Urothelium cell line (cell line): Measurements from ENCODE around the gene NUDT22.
"Not testable (repeated sequence)": the region's sequence is repeated elsewhere in the genome, so short reads cannot be mapped to it uniquely, and the experiment has no call there.

Experiments used
- DNase-seq: peaks from one replicate; pipeline ENCODE4 v3.0.0; 2011; ENCODE audit warnings: low spot score, mixed read lengths
- FAIRE-seq: peaks from 2 replicates; lab custom pipeline; 2011; peaks lifted over from hg19 to GRCh38; lab: Jason Lieb, UNC

NUDT22 gene

DNA sequence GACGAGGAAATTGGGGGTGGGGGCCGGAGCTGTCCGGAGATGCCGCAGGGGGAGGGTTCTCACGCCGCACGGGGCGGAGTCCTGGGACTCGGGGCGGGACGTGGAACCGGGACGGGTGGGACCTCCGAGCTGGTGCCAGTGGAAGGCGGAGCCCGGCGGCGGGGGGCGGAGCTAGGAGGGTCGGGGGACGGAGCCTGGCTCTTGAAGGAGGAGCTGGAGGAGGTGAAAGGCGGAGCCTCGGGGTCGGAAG, 15.1 kb downstream of the NUDT22 start:
- no peak for FAIRE-seq
- peak; percentile 97 for DNase-seq

DNA sequence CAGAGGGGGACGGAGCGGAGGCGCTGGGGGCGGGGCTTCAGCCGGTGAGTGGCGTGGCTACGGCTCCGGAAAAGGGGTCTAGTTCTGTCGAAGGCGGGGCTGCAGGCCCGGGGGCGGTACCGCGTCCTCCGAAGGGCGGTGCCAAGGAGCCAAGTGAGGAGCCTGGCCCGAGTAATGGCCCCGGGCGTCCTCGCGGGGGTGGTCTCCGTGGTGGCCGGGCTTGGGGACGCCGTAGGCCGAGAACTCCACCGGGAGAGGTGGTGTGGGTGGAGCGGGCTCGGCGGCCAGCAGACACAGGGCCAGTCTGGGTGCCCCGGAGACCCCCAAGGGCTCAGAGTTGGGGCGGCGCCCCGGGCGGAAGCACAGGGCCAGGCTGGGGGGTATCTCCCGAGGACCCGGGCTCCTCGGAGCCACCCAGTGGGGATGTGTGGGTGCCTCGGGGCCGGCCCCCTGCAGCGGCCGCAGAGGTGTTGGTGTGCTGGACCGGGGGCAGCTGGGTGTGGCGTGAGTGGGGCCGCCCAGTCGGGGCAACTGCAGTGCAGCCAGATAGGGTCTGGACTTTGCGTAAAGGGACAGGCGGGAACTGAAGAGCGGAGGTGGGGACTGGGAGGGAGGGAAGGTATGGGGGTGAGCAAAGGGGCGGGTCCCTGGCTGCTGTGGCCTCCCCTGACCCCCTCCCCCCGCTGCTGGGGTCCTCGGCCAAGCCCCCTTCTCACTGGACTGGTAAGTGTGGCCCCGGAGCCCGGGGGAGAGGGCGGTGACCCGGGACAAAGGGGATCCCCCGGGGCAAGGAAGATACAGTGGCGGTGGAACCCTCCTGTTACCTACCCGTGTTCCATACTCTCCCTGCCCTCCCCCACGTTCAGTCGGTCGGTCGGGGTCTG, 15.7 kb downstream of the NUDT22 start:
- DNase-seq (peak; percentile 29), FAIRE-seq (no peak)

DNA sequence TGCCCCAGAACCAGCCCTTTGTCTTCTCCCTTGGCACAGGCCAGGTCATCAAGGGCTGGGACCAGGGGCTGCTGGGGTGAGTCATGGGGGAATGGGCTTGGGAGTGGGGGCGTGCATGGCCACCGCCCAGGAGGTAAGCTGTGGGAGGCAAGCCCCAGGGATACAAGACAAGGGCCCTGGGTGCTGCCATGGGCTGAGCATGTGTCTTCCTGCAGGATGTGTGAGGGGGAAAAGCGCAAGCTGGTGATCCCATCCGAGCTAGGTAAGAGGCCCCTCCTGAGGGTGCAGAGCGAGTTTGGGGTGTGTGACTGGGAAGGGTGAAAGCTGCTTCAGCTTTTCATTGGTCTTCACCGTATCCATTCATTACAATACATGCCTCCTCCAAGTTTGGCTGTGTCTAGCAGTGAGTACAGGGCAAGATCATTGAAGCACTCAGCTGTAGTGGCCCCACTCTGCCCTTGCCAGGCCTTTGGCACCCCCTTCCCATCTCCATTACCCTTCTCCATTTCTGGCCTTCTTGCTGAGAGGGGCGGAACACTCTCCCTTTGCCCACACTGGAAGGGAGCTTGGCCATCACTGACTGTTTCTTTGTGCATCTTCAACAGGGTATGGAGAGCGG, 17.3 kb downstream of the NUDT22 start:
- DNase-seq = no peak
- no peak for FAIRE-seq

DNA sequence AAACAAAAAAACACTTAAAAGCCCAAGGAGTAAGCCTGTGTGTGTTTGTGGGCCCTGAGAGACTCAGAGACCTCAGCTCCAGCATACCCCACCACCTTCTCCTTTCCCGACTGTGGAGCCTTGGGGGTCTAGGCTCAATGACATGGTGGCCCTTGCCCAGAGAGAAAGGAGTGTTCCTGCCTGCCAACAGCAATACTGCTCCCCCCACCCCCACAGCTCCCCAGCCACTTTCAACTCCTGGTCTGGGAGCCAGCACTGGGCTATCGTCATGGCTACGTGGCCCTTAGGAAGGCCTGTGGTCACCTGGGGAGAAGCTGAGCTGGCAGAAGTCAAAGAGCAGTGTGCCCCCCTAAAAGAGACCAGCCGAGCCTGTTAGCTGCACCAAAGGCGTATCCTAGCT, 18.0 kb downstream of the NUDT22 start:
- DNase-seq = no peak
- no peak for FAIRE-seq

DNA sequence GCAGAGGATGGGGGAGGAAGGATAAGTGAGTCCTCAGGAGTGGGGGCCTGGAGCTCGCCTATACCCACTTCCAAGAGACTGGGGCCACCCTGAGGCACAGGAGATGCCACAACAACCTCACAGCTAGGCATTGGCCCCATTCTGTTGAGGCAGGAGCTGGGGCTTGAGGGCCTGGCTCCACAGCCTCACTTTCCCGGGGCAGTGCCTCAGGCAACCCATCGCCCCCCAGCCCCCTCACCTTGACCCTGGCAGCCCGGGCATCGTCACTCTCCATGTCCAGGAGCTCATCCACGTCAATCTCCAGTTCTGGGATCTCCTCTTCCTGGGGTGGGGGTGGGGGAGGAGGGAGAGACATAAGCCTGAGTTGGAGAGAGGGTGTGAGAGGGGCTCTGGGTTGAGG, 18.9 kb downstream of the NUDT22 start:
- no peak for FAIRE-seq
- DNase-seq = no peak

DNA sequence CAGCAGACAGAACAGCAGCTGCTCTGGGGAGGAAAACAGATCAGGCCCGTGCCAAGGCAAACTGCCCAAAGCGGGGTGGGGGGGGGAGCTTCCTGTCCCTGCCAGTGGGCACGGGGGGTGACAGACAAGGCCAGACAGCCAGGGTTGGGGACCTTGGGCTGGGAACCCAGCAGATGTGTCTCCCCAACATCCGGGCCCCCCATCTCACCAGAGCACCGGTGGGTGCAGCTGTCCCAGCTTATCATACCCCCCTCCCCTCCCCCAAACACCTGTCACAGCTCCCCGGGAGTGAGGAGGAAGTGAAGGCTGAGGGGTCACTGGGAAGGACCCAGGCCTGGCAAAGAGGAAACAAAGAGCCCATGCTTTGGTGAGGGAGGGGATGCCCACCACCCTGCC, 19.3 kb downstream of the NUDT22 start:
- no peak for DNase-seq
- no peak for FAIRE-seq

DNA sequence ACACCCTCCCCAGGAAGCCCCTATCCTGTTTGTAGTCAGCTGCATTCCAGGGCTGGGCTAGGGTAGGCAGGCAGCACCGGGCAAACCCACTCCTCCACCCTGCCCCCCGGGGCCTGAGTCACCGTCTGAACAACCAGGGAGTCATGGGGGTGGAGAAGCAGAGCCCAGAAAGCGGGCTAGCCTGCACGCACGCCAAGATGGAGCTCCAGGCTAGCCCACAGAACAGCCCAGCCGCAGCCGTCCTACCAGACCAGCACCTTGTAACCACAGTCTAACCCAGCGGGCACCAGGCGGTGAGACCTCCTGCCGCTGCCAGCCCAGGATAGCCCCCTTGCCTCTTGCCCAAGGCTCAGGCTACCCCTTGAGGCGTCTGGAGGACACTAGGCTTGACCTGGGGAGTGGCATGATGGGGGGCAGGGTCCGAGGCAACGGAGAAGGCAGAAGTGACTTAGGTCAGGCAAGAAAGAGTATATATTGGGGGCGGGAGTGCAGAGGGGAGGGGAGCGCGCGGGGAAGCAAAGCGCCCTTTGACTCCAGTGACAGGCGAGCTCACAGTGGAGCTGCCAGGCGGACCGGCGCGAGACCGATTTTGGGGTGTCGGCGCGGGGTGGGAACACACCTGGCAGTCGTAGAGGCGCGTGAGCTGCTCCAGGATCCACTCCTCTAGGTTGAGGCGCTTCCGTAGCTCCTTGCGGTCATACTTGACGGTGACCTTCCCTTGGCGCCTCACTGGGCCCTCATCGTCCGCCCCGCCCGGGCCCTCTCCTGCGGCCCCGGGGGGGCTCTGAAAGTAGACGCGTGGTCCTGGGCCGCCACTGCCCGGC, 19.9 kb downstream of the NUDT22 start:
- no peak for FAIRE-seq
- DNase-seq = peak; percentile 74

DNA sequence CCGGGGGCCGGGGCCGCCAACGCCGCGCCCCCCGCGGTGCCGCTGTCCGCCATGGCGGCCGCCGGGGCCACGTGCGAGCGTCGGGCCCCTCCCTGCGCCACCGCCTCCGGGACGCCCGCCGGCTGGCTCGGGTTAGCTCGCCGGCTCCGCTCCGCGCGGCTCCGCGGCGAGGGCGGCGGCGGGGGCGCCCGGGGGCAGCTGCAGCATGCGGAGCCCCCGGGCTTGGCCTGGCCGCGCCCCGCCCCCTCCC, 20.5 kb downstream of the NUDT22 start:
- DNase-seq, FAIRE-seq: not testable (repeated sequence)

DNA sequence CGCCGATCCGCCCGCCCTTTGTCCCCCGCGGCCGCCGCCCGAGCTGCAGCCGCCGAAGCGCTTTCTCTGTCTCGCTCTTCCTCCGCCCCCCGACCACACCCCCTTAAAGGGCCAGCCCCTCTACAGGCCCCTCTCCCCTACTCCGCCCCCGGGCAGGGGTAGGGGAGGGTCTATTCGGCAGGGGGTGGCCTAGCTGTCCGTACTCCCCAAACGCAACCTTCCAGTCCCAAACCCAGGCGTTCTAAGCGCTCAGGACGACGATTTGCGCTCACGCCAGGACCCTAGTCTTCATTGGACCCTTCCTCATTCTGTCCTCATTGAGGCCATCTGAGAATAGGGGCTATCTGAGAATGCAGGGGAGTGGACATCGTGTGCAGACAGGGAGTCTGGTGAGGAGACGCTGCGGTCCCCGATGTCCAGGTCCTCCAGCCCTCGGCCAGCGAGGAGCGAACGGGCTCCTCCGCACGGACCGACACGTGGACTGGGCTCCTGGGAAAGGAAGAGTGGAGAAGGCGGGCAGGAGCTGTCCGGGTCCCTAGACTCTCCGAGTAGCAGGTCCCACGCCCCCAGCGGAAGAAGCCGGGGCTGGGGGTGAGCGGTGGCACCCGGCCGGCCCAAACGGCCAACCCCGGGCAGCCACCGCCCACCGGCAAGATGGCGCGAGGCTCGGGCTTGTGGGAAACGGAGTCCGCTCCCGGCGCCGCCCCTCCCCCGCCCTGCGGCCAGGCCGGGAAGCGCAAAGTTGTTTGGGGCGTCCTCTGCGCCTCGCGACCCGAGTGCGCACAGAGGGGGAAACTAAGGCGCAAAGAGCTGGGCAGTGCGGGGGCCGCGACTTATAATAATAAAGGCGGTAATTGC, 21.0 kb downstream of the NUDT22 start, which contains the start of gene PPP1R14B:
PPP1R14B (minus strand) TSS at position 73 of the 858 bp plus-strand sequence. CDS start 270 bp downstream, outside the sequence.
- no peak for FAIRE-seq
- peak; percentile 91 for DNase-seq

DNA sequence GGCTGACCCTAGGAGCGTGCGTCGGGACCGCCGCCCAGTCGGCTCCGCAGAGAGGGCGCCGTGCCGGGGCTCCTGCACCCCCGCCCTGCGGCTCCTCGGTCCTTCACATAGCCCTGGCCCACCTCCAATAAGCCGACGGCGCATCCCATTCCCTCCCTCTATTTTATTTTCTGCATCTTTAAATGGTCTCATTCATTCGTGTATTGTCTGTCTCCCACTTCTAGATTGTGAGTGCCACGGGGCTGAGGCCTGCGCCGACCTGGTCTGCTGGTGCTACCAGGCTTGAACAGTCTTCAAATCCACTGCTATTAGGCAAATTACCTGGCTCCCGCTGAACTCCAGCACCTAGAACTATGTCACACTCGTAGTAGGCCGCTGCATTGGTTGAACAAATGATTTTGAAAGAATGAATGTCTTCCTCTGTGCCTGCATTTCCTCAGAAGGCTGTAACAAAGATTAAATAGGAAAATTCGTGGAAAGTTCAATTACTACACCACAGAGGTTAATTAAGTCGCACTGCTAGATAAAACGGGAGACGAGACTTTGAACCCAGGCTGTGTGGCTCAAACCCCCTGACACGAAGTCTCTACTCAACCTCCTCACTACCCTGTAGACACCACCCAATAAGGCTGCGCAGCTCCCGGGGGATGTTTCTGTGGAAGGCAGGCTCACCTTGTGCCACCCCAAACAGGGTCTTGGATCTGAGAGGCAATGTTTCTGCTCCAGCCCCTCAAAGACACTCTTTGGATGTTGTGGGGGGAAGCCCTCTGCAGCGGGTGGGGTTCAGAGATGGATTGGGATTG, 21.9 kb downstream of the NUDT22 start:
- FAIRE-seq (no peak), DNase-seq (no peak)

DNA sequence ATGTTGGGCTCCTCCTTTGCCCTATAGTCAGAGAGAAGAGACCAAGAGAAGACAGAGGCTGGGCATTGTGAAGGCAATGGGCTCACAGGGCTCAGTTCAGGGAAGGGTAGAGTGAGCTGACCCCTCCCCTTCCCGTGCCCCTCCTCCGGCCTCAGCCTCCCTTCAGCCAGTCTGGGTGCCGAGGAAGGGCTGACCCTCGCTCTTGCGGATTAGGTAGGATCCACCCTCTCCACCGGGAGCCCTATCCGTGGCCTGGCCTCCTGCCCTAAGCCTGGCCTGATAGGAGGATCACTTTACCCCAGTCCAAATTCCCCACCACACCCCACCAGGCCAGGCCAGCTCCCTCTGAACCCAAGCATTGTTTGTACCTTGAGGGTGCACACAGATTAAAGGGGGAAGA, 22.5 kb downstream of the NUDT22 start:
- FAIRE-seq = no peak

DNA sequence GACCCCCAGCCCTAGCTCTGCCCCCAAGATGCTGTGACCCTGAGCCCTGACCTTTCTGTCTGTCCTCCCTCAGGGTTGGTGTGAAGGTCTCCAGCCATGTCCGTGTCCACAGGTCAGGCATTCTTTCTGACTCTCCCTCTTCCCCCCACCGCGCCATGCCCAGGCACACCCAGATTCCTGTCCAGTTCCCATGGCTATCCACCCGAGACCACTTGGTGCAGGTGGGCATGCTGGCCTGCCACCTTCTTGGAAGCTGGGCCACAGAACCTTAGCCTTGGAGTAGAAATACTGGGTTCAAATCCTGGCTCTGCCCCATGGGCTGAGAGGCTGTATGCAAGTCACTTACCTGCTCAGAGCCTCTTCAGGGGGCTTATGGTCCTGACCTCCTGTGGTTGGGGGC, 23.0 kb downstream of the NUDT22 start:
- FAIRE-seq = no peak
- no peak for DNase-seq

More for the DNA sequence above, 22.5 kb downstream of the NUDT22 start:
- DNase-seq = no peak

DNA sequence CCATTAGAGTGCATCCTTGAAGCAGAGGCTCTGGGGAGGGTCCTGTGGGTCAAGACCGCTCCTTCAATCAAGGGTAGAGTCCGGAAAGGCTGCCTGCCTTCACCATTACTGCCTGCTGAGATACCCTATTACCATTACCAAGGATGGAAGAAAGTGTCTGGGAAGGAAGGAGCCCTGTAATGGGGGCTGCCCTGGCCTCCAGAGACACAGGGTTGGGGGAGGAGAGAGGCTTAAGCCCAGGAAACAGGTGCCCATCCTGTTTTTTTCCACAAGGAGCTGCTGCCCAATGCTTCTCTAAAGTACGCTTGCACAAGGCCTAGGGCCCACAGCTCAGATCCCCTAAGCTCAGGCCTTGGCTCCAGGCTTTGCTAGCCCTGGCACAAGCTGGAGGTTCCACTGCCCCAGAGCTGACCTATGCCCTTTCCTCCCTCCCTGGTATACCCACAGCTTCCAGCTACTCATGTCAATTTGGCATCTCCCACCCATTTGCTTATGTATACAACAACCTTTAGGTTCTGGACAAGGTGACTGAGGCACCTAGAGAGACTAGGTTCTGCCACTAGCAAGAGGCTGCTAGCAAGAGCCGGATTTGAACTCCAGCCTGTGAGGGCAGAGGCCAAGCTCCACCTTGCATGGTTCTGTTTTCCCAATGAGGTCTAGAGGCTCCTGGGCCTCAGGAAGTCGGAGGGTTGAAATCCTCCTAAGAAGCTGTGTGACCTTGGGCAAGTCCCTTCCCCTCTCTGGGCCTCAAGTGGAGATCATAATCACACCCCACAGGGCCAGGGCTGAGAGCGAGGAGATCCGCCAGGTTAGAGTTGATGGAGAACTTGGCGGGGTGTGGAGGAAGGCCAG, 23.7 kb downstream of the NUDT22 start:
- DNase-seq (no peak), FAIRE-seq (no peak)

DNA sequence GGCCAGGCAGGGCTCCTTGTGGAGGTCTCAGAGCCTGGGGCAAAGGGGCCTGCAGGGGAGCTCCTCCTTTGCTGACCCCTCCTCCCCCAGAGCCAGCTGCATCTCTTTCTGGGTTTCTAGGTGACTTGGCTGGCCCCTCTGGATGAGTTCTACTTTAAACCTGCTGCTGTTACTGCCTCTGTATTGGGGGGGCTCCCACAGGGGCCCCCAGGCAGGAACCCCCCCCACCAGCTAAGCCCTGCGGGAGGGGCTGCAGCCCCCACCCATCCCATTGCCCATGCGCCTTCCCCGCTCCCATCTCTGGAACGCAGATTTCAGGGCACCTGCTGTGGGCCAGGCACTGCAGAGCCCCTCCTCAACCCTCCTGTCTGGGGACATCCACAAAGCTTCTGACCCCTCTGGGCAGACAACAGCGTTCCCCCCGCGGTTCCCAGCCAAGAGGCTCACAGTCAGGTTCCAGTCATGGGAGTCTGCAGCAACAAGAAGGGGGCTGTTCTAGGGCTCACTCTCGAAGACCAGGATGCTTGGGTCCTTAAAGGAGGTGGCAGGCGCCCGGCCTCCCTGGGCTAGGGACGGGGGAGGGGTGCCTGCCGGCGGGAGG, 24.4 kb downstream of the NUDT22 start:
- DNase-seq (peak; percentile 35), FAIRE-seq (no peak)

DNA sequence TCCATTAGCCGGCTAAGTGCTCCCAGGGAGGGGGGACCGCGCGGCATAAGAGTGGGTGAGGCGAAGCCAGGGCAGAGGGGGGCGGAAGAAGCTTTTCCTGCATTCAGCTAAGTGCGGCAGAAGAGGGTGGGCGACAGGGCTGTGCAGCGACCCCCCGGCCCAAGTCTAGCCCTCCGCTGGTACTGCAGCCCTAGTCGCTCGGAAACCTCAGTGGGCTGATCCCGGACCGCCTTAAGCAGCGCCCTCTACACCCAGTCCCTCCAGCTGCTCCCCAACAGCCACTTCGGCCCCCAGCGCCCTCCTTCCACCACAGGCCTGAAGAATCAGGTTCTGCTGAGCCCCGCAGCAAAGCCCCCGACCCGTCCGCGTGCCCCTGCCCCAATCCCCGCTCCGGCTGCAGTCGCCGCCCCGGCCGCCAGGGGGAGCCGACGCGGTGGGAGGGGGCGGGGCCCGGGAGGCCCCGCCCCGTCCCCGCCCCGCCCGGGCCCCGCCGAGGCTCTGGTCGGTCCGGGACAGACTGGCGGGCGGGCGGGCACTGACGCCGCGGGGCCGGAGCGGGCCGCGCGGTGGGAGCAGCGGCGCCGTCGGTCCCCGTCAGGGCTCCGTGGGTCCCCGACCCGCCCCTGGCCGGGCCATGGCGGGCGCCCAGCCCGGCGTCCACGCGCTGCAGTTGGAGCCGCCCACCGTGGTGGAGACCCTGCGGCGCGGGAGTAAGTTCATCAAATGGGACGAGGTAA, 25.1 kb downstream of the NUDT22 start, which contains the start of gene PLCB3:
PLCB3 (plus strand) TSS at position 515 of the 737 bp plus-strand sequence; CDS start at position 635, 120 bp downstream.
- no peak for FAIRE-seq

DNA sequence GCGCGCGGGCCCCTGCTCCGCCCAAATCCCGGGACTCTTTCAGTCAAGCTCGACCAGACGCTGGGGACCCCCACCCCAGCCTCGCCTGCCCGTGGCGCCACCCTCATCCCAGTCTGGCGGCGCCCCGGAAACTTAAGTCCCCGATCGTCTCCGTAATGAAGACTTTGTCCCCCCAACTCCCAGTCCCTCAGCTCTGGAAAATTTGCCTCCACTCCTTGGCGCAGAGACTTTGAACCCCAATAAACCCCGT, 25.6 kb downstream of the NUDT22 start:
- DNase-seq (no peak), FAIRE-seq (no peak)

More for the DNA sequence above, 25.1 kb downstream of the NUDT22 start, which contains the start of gene PLCB3:
- DNase-seq = peak; percentile 85

DNA sequence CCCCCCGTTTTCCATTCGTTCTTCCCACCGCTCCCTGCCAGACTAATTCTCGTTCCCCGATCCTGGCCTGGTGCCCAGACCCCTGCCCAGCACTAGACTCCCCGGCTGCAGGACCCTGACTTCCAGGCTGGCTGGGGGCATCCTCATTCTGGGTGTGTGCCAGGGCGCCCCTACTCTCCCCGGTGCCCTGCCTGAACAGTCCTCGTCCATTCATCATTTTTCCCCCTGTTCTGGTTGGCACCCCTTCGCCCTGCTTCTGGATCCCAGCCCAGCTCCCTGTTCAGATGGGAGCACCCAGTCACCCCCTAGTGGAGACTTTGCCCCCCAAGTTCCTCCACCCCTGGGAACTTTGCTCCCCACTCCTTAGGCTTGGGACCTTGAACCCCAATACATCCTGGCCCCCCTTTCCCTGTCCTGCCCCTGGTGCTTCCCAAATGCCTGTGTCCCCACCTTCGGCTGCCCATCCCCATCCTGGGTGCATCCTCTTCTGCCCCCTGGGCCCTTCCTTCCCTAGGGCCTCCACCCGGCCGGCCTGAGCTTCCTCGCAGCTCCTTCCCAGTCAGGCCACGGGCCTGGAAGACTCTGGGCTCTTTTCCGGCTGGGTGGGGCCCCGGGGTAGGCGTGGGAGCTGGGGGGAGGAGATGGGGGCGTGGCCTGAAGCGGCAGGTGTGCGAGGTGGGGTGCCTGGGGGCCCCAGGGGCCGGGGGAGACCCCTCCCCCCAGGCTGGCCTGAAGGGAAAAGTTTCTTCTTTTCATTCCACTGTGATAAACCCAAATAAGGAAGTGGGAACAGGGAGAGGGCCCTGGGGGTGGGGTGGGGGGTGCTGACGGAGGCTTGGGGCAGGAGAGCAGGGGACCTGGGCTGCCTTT, 26.2 kb downstream of the NUDT22 start:
- peak; percentile 74 for DNase-seq
- no peak for FAIRE-seq
